Uterus (tissue), 2 donors: Measurements from ENCODE around the gene PACS1.

Experiments used
- CTCF ChIP-seq, 4 experiments: fragments of 200-600 bp in 2 of 4; fragments of 450-650 bp in 2 of 4; sonication (generic) in 2 of 4; IDR thresholded peaks; one replicate each; pipeline ENCODE4 v1.5.1; 2016 to 2019; ENCODE audit warnings: antibody characterized with exemption in 4 of 4, mild to moderate bottlenecking in 2 of 4, moderate library complexity in 1 of 4
- POLR2A ChIP-seq, 2 donors: fragments of 450-650 bp; IDR thresholded peaks; one replicate each; pipeline ENCODE4 v1.6.1; 2016; ENCODE audit warnings: antibody characterized with exemption in 2 of 2, mild to moderate bottlenecking in 1 of 2, moderate library complexity in 1 of 2

- TF ChIP-seq CTCF (IDR thresholded peaks at IDR 0.05) (no peak), POLR2A (IDR thresholded peaks at IDR 0.05) (no peak)
Measured at GRCh38 chr11:66063900-66064299, 6.2 kb upstream of the PACS1 start.
